IPS DF 19.7 (cell line): Measurements from ENCODE around the gene CRIP2.

Experiments used
- DNase-seq: peaks from one replicate; pipeline ENCODE4 v3.0.0-alpha.2; 2013; ENCODE audit warnings: low read depth, low spot score

The CRIP2 gene

GRCh38 chr14:105527381-105527825 lies 52.8 kb downstream of the CRIP2 start:
- DNase-seq, result no peak

DNA sequence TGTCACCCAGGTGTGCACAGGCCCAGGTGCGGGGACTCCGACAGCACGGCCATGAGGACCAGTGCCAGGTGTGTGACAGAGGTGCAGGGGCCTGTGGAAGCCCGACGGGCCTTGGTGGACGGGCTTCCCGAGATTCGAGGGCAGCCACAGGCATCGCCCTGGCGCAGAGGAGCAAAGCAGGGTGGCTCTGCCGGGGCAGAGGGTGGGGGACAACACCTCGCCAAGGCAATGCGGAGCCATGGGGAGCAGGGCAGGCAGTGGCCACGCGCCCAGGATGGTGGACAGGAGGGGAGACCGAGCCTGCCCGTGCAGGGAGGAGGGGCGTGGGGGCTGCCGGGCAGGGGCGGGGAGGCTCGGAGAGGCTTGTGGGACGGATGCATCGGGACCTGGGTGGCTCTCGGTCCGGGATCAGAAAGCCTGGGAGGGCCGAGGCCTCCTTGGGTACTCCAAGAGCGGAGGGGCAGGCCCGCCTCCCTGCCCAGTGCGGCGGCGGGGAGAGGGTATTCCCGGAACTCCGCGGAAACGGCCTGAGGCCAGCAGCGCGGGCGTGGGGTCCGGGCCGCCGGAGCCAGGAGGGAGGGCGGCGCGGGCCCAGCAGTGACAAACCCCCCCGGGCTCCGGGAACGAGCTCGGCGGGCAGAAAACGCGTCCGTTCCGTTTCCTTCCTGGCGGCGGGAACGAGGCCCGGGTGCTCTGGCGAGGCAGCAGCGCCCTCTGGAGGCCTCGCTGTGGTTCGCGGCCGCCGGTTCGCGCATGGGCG lies 53.4 kb downstream of the CRIP2 start:
- DNase-seq, result no peak

DNA sequence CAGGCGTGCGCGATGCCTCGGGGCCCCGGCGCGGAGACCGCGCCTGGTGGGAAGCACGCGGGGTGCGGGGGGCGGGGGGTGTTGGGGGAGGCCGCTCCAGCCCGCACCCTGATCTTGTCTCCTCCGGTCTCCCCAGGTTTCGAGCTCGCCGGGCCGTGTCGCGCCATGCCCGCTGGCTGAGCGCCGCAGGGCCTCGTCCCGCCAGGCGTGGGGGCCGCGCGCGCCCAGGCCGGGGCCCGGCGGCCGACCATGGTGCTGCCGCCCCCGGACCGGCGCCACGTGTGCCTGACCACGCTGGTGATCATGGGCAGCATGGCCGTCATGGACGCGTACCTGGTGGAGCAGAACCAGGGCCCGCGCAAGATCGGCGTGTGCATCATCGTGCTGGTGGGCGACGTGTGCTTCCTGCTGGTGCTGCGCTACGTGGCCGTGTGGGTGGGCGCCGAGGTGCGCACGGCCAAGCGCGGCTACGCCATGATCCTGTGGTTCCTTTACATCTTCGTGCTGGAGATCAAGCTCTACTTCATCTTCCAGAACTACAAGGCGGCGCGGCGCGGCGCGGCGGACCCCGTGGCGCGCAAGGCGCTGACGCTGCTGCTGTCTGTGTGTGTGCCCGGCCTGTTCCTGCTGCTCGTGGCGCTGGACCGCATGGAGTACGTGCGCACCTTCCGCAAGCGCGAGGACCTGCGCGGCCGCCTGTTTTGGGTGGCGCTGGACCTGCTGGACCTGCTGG lies 54.1 kb downstream of the CRIP2 start:
- DNase-seq, result no peak

GRCh38 chr14:105529319-105529568 lies 54.6 kb downstream of the CRIP2 start:
- no peak for DNase-seq
